A673 (cell line): Measurements from ENCODE around the gene ERMN. TPM values are rescaled to one million over a fixed set of nuclear protein-coding genes. Genes with fewer than 3 reads are reported as not detected.
A peak's percentile ranks its signal among the peaks of the same experiment; 100 is the strongest.

ENCODE experiments used
- BruUV-seq: library from RNA; stranded (reverse); fragments of 400-500 nt; replicated peaks from 2 replicates; lab custom pipeline; 2021; lab: Mats Ljungman, UMichigan
- CTCF ChIA-PET: fragments of 300-600 bp; sonication (Branson Sonifier 250); formaldehyde crosslinking; loops from one replicate; lab custom pipeline; 2022; ENCODE audit warnings: antibody characterized with exemption; lab: Charles Lee
- POLR2A ChIA-PET: fragments of 300-600 bp; sonication (Branson Sonifier 250); formaldehyde crosslinking; loops from one replicate; lab custom pipeline; 2022; ENCODE audit warnings: antibody characterized with exemption; ENCODE audit not compliant: low non-redundant PET; lab: Charles Lee
- DNase-seq: peaks from one replicate; pipeline ENCODE4 v3.0.0-alpha.2; 2015; ENCODE audit warnings: low spot score
- H3K27ac ChIP-seq: fragments of 200-600 bp; sonication (generic); 2 replicates; pipeline ENCODE4 v1.5.1; 2016; ENCODE audit warnings: mixed run types, low read depth, mild to moderate bottlenecking, mixed read lengths, antibody characterized with exemption, low read length; ENCODE audit not compliant: poor library complexity, severe bottlenecking
- H3K27me3 ChIP-seq: fragments of 200-600 bp; sonication (generic); replicated peaks from 2 replicates; pipeline ENCODE4 v1.6.1; 2017; ENCODE audit warnings: mixed run types, low read depth, mild to moderate bottlenecking, mixed read lengths, antibody characterized with exemption, low read length; ENCODE audit not compliant: insufficient read depth, poor library complexity
- H3K36me3 ChIP-seq: fragments of 200-600 bp; sonication (generic); 2 replicates; pipeline ENCODE4 v1.6.1; 2016; ENCODE audit warnings: mixed run types, mild to moderate bottlenecking, mixed read lengths, antibody characterized with exemption, low read length; ENCODE audit not compliant: insufficient read depth, poor library complexity, severe bottlenecking
- H3K4me1 ChIP-seq: fragments of 200-600 bp; sonication (generic); 2 replicates; pipeline ENCODE4 v1.6.1; 2017; ENCODE audit warnings: mixed run types, mild to moderate bottlenecking, mixed read lengths, antibody characterized with exemption, low read length; ENCODE audit not compliant: insufficient read depth, poor library complexity, severe bottlenecking
- H3K4me3 ChIP-seq: fragments of 200-600 bp; sonication (generic); 2 replicates; pipeline ENCODE4 v1.5.1; 2016; ENCODE audit warnings: low read depth, mixed run types, mild to moderate bottlenecking, mixed read lengths, low read length; ENCODE audit not compliant: poor library complexity, severe bottlenecking
- H3K9me3 ChIP-seq: fragments of 200-600 bp; sonication (generic); 2 replicates; pipeline ENCODE4 v1.6.1; 2016; ENCODE audit warnings: mixed run types, low read depth, mild to moderate bottlenecking, mixed read lengths, antibody characterized with exemption, low read length; ENCODE audit not compliant: poor library complexity, severe bottlenecking
- CTCF ChIP-seq: fragments of 300-800, 200-600 bp; sonication (generic); conservative IDR thresholded peaks from 2 replicates; pipeline ENCODE4 v1.5.1; 2017; ENCODE audit warnings: low read depth, mild to moderate bottlenecking, antibody characterized with exemption, low read length, moderate library complexity, mixed read lengths
- EZH2 ChIP-seq: fragments of 200-600 bp; sonication (generic); IDR thresholded peaks from 2 replicates; pipeline ENCODE4 v1.6.1; 2017; ENCODE audit warnings: borderline replicate concordance, low read depth, mild to moderate bottlenecking, mixed read lengths, antibody characterized with exemption, low read length; ENCODE audit not compliant: poor library complexity, severe bottlenecking
- intact Hi-C: fragments of 100-400 bp; cut with micrococcal nuclease; formaldehyde crosslinking; loops from one replicate; pipeline ENCODE4 v1.10.0; 2022; ENCODE audit not compliant: unreplicated experiment
- total RNA-seq: library from RNA; stranded (reverse); gene quantifications from 2 replicates; pipeline ENCODE4 v1.2.3, GENCODE V29; 2021

Gene ERMN
- total RNA-seq, 1 experiment from 2014 or later: not detected

GRCh38 chr2:157339965-157340655 is 14.5 kb upstream of the ERMN start:
- POLR2A ChIA-PET: no interaction called here
- DNase-seq: no peak
- no peaks in the 10 kb centered on the region for H3K36me3 ChIP-seq
- intact Hi-C loops: loop anchor here (10.0 kb wide), 1 partner anchor 1965 kb away; no protein-coding TSS in a partner anchor
- H3K9me3 ChIP-seq: no peaks in the 10 kb centered on the region
- no peaks in the 10 kb centered on the region for H3K4me1 ChIP-seq
- no peak for TF ChIP-seq EZH2
- no peak for TF ChIP-seq CTCF
- no peak overlapping the region for H3K27ac ChIP-seq
- no TSS peak for BruUV-seq
- no peaks in the 10 kb centered on the region for H3K27me3 ChIP-seq
- CTCF ChIA-PET: interaction anchor here (1.1 kb wide), 1 partner anchor 10 kb away, joined by 3 read pairs; no protein-coding TSS in a partner anchor
- no peak overlapping the region for H3K4me3 ChIP-seq

- Histone ChIP-seq H3K27me3 (no peaks in the 10 kb centered on the region), H3K36me3 (no peaks in the 10 kb centered on the region), H3K4me1 (no peaks in the 10 kb centered on the region), H3K4me3 (no peak overlapping the region), H3K27ac (no peak overlapping the region), H3K9me3 (no peaks in the 10 kb centered on the region)
- POLR2A ChIA-PET: no interaction called here
- intact Hi-C loops: loop anchor here (10.0 kb wide), 1 partner anchor 1963 kb away; no protein-coding TSS in a partner anchor
- CTCF ChIA-PET: no interaction called here
- TF ChIP-seq CTCF (no peak), EZH2 (no peak)
- BruUV-seq: no TSS peak
- no peak for DNase-seq
Measured at GRCh38 chr2:157337978-157338377, 12.4 kb upstream of the ERMN start.

GRCh38 chr2:157336137-157337010 is 10.8 kb upstream of the ERMN start:
- intact Hi-C loops: loop anchor here (1.0 to 10.0 kb wide), 2 partner anchors 34 to 1962 kb away; no protein-coding TSS in a partner anchor
- TF ChIP-seq CTCF: peak; percentile 85
- TF ChIP-seq EZH2: no peak
- no peaks in the 10 kb centered on the region for H3K36me3 ChIP-seq
- POLR2A ChIA-PET: interaction anchor here (0.7 kb wide), 1 partner anchor 103 kb away, joined by 3 read pairs; no protein-coding TSS in a partner anchor
- no peak overlapping the region for H3K27ac ChIP-seq
- no peaks in the 10 kb centered on the region for H3K4me1 ChIP-seq
- H3K9me3 ChIP-seq: no peaks in the 10 kb centered on the region
- no peak overlapping the region for H3K4me3 ChIP-seq
- BruUV-seq: no TSS peak
- CTCF ChIA-PET: interaction anchor here (0.6 to 1.3 kb wide), 5 partner anchors 8 to 1963 kb away, joined by 3 to 7 read pairs (median 5); partner anchors contain the start of gene ERMN
- DNase-seq: peak; percentile 60
- H3K27me3 ChIP-seq: no peaks in the 10 kb centered on the region
